Measurements from ENCODE around the gene C19orf85.

- TF ChIP-seq CTCF (IDR thresholded peaks at IDR 0.05): peak in 1 of 3 donors; percentile 78
- no peak for TF ChIP-seq POLR2A (IDR thresholded peaks at IDR 0.05)
Measured at GRCh38 chr19:55467236-55468053, 2.9 kb upstream of the C19orf85 start.
